ENCODE results near the gene ZNRF2. TPM values are rescaled to one million over a fixed set of nuclear protein-coding genes. Genes with fewer than 3 reads are reported as not detected.

ZNRF2 gene
- total and polyA plus RNA-seq, 10 of the 15 experiments (the other 5 are each of a cell fraction or from before 2014, with no cell fraction given), result 1.2 to 20.4 (median 9.5) TPM

DNA sequence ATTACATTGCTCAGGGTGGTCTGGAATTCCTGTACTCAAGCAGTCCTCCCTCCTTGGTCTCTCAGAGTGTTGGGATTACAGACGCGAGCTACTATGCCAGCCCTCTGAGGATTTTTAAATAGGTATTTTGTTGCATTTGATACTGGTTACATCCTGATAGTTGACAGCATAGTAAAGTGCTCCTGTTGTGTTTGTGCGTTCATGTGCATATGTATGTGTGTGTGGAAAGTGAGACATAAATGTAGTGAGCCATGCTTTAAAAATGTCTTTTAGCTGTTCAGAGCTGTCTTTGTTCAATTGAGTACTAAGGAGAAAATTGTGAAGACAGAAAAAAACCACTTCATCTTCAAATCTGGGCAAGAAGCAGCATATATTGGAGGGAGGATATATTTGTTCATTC is 27.8 kb downstream of the ZNRF2 start:
- Histone ChIP-seq H3K27me3 (replicated peaks in 1 of 2; ENCODE audit: control insufficient read depth in 2 of 2, insufficient read depth in 2 of 2, low read length in 1 of 2) (no peaks in the 10 kb centered on the region), H3K36me3 (ENCODE audit: control insufficient read depth in 2 of 2, insufficient read depth in 2 of 2, low read length in 1 of 2) (no peaks in the 10 kb centered on the region), H3K27ac (ENCODE audit: control insufficient read depth, insufficient read depth) (no peak overlapping the region), H3K79me2 (ENCODE audit: control insufficient read depth, insufficient read depth, low read length) (peaks cover 33% of the 10 kb centered on the region), H3K9ac (ENCODE audit: control insufficient read depth, insufficient read depth, low read length) (no peak overlapping the region), H4K20me1 (ENCODE audit: control insufficient read depth, insufficient read depth) (no peaks in the 10 kb centered on the region), H3K4me2 (ENCODE audit: control insufficient read depth, insufficient read depth) (no peak overlapping the region), H2AFZ (ENCODE audit: control insufficient read depth, low read depth, low read length) (no peak overlapping the region), H3K9me3 (replicated peaks; ENCODE audit: control insufficient read depth, insufficient read depth, low read length) (no peaks in the 10 kb centered on the region; the same call in 1 of the 3 replicates), H3K4me1 (ENCODE audit: control insufficient read depth, insufficient read depth, low read length) (peaks cover 24% of the 10 kb centered on the region), H3K4me3 (no peak overlapping the region)
- BruUV-seq (replicated peaks), result no TSS peak
- in situ Hi-C loops (cut with MboI), result no loop called here
- WGBS (ENCODE audit: insufficient coverage, insufficient replicate concordance, low lambda C conversion rate, missing lambda C conversion rate), result 96% methylated on average over 3 of the region's 3 CpGs
- ATAC-seq, result no peak
- ChIA-PET RAD21 (ENCODE audit: unreplicated experiment) (interaction anchor here (1.9 to 2.3 kb wide), 2 partner anchors 10 to 36 kb away, joined by 7 to 10 read pairs; no protein-coding TSS in a partner anchor), POLR2A (interaction anchor here (0.9 to 2.0 kb wide), 4 partner anchors 10 to 26 kb away, joined by 3 to 9 read pairs (median 4); no protein-coding TSS in a partner anchor), CTCF (interaction anchor here (1.0 to 3.4 kb wide), 4 partner anchors 11 to 38 kb away, joined by 3 to 12 read pairs (median 4); no protein-coding TSS in a partner anchor), SMC1A (ENCODE audit: uncharacterized antibody, unreplicated experiment) (interaction anchor here (1.3 to 4.6 kb wide), 6 partner anchors 8 to 18 kb away, joined by 4 to 30 read pairs (median 8); no protein-coding TSS in a partner anchor)
- intact Hi-C loops (cut with micrococcal nuclease; ENCODE audit: unreplicated experiment), result no loop called here
- no peak for FAIRE-seq
- no peak for DNase-seq (ENCODE audit: low read depth, low spot score)
- TF ChIP-seq, protein P1, sequence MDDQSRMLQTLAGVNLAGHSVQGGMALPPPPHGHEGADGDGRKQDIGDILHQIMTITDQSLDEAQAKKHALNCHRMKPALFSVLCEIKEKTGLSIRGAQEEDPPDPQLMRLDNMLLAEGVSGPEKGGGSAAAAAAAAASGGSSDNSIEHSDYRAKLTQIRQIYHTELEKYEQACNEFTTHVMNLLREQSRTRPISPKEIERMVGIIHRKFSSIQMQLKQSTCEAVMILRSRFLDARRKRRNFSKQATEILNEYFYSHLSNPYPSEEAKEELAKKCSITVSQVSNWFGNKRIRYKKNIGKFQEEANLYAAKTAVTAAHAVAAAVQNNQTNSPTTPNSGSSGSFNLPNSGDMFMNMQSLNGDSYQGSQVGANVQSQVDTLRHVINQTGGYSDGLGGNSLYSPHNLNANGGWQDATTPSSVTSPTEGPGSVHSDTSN (IDR thresholded peaks at IDR 0.05; ENCODE audit: insufficient replicate concordance, low read depth, low read length), result no peak
- TF ChIP-seq TARDBP (IDR thresholded peaks at IDR 0.05; ENCODE audit: borderline replicate concordance) (no peak), SREBF1 (IDR thresholded peaks at IDR 0.05; ENCODE audit: low read length) (no peak), MTA2 (IDR thresholded peaks at IDR 0.05; ENCODE audit: low read depth) (no peak), ZNF384 (IDR thresholded peaks at IDR 0.05; ENCODE audit: borderline replicate concordance, low read depth, low read length) (no peak), POLR2AphosphoS2 (IDR thresholded peaks at IDR 0.05; ENCODE audit: low read depth, low read length) (no peak)
- TF ChIP-seq, protein P2, sequence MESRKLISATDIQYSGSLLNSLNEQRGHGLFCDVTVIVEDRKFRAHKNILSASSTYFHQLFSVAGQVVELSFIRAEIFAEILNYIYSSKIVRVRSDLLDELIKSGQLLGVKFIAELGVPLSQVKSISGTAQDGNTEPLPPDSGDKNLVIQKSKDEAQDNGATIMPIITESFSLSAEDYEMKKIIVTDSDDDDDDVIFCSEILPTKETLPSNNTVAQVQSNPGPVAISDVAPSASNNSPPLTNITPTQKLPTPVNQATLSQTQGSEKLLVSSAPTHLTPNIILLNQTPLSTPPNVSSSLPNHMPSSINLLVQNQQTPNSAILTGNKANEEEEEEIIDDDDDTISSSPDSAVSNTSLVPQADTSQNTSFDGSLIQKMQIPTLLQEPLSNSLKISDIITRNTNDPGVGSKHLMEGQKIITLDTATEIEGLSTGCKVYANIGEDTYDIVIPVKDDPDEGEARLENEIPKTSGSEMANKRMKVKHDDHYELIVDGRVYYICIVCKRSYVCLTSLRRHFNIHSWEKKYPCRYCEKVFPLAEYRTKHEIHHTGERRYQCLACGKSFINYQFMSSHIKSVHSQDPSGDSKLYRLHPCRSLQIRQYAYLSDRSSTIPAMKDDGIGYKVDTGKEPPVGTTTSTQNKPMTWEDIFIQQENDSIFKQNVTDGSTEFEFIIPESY (IDR thresholded peaks at IDR 0.05), result no peak

Measured in GM12878 (cell line).